ENCODE measurements around the gene SLIT3.

SLIT3 gene

GRCh38 chr5:169063316-169063953, 237.5 kb downstream of the SLIT3 start:
- TF ChIP-seq GATA2 (IDR thresholded peaks at IDR 0.05; ENCODE audit: low read depth, low read length) (no peak), GATA3 (IDR thresholded peaks at IDR 0.05; ENCODE audit: low read depth, low read length) (no peak)

DNA sequence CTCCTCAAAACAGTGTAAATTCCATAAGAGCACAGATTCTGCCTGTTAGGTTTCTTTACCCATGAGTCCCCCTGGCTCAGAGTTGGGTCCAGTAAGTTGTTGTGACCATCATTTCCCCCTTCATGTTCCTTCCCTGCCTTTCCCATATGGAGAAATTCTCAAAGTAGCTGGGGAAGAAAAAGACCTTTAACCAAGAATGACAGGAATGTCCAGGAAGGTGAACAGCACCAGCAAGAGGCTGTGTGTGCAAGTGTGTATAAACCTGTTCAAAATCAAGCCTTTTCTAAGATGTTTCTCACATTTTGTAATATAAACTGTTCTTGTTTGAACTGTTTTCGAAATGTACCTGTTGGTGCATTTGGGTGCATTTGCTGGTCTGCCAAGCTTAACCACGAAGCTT, 238.2 kb downstream of the SLIT3 start:
- TF ChIP-seq GATA3 (IDR thresholded peaks at IDR 0.05; ENCODE audit: low read depth, low read length), result no peak
- TF ChIP-seq GATA2 (IDR thresholded peaks at IDR 0.05; ENCODE audit: low read depth, low read length), result no peak

DNA sequence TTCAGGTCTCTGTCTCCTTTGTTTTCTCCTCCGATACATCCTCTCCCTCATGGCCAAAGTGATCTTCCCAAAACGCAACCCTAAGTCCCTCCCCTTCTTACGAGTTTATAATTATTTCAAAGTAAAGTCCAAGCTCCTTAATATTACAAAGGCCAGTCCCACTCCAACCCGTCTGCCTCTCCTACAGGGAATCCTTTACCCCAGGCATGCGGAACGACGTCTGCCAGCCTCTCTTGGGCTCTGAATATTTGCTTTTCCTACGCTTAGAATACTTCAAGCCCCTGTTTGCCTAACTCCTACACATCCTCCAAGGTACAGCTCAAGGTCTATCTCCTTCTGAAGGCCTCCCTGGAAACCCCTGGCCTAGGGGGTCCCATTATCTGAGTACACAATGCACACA, 246.4 kb downstream of the SLIT3 start:
- TF ChIP-seq GATA2 (IDR thresholded peaks at IDR 0.05; ENCODE audit: low read depth, low read length) (no peak), GATA3 (IDR thresholded peaks at IDR 0.05; ENCODE audit: low read depth, low read length) (no peak)

DNA sequence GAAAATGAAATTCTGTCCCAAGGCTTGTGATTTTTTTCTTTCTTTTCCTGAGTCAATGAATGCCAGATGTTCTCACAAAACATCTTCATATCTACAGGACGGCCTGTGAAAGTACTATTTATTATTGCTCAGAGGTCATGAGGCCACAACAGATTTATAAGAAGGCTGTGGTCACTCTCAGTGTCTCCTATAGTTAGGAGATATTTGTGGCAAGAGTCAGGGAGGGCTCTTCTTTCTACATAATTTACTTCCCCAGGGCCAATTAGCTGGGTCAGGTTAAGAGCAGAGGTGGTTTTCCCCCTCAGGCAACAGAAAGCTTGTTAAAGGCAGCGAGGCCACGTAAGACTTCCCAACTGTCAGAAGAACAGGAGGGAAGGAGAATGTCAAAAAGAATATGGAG, 248.7 kb downstream of the SLIT3 start:
- no peak for TF ChIP-seq GATA3 (IDR thresholded peaks at IDR 0.05; ENCODE audit: low read depth, low read length)
- no peak for TF ChIP-seq GATA2 (IDR thresholded peaks at IDR 0.05; ENCODE audit: low read depth, low read length)

DNA sequence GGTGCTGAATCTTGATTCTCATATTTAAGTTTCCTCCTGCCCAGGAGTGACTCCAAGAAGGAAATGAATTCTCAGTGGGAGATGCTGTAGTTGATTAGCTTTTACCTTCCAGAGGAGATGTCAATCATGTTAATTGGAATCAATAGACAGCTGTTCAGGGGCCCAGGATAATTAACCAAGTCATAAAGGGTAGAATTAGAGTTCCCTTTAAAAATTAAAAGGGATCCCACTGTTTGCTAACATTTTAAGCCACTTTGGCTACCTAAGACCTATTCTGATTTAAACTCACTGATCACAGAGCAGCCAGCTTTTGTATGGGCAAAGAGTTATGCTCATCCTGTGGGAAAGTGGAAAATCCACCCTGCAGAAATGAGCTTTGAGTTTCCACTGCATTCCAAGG, 249.6 kb downstream of the SLIT3 start:
- TF ChIP-seq GATA2 (IDR thresholded peaks at IDR 0.05; ENCODE audit: low read depth, low read length) (no peak), GATA3 (IDR thresholded peaks at IDR 0.05; ENCODE audit: low read depth, low read length) (no peak)

- no peak for TF ChIP-seq GATA2 (IDR thresholded peaks at IDR 0.05; ENCODE audit: low read depth, low read length)
- no peak for TF ChIP-seq GATA3 (IDR thresholded peaks at IDR 0.05; ENCODE audit: low read depth, low read length)
These were observed 250.3 kb downstream of the SLIT3 start for GRCh38 chr5:169050636-169051035.

DNA sequence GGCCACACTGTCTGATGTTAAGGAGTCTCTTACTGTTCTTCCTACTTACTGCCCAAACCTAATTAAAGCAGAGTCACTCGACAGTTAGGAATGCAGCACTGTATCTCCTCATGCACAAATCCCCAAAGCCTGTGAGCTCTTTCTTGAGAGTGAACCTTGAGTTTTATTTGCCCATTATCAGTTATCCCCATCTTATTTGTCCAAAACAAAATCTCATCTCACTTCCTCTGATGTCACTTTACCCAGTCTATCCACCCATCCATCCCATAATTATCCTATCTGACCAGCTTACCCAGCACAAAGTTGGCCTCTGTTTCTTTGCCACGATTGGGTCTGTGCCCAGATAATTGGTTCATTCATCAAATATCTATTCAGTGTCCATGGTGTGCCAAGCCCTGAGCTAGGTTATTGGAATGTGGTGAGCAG, 250.8 kb downstream of the SLIT3 start:
- TF ChIP-seq GATA3 (IDR thresholded peaks at IDR 0.05; ENCODE audit: low read depth, low read length), result no peak
- TF ChIP-seq GATA2 (IDR thresholded peaks at IDR 0.05; ENCODE audit: low read depth, low read length), result no peak

- TF ChIP-seq GATA3 (IDR thresholded peaks at IDR 0.05; ENCODE audit: low read depth, low read length), result no peak
These were observed 251.2 kb downstream of the SLIT3 start for GRCh38 chr5:169049712-169050111.

- TF ChIP-seq GATA3 (IDR thresholded peaks at IDR 0.05; ENCODE audit: low read depth, low read length), result no peak
- no peak for TF ChIP-seq GATA2 (IDR thresholded peaks at IDR 0.05; ENCODE audit: low read depth, low read length)
These were observed 252.5 kb downstream of the SLIT3 start for GRCh38 chr5:169048181-169049125.

DNA sequence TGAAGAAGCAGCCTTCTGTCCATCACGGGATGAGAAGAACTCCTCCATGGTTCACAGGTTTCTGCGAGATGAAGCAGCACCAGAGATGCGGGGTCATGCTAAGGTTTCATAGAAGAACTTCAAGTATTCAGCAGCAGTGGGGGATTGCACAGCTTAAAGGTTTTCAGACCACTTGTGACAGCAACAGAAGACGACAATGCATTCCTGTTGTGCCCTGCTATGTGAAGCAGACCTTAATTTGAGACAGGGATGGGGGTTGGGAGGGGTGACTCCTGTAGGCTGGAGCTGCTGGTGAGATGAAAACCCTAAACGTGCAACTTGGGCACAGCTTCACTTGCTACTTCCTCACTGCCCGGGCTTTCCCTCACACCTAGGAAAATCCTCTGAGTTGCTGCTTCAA, 256.0 kb downstream of the SLIT3 start:
- no peak for TF ChIP-seq GATA2 (IDR thresholded peaks at IDR 0.05; ENCODE audit: low read depth, low read length)
- TF ChIP-seq GATA3 (IDR thresholded peaks at IDR 0.05; ENCODE audit: low read depth, low read length), result no peak

GRCh38 chr5:169041180-169041579, 259.8 kb downstream of the SLIT3 start:
- TF ChIP-seq GATA2 (IDR thresholded peaks at IDR 0.05; ENCODE audit: low read depth, low read length), result no peak
- no peak for TF ChIP-seq GATA3 (IDR thresholded peaks at IDR 0.05; ENCODE audit: low read depth, low read length)

DNA sequence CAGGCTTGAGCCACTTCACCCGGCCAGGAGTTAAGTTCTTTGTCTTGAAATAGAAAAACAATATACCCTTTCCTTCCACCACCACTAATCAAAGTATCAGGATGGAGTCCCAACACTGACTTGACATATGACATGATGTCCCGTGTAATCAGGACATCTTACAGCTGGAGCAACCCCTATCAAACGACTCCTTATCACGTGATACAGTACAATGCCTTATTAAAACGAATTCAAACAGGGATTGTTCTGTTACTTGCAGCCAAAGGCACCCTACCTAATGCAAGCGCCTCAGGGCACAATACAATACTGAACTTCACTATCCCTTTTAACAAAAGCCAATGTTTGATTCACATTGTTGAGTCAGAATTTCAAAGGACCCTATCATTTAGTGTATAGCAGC, 261.3 kb downstream of the SLIT3 start:
- TF ChIP-seq GATA3 (IDR thresholded peaks at IDR 0.05; ENCODE audit: low read depth, low read length) (no peak), GATA2 (IDR thresholded peaks at IDR 0.05; ENCODE audit: low read depth, low read length) (no peak)

DNA sequence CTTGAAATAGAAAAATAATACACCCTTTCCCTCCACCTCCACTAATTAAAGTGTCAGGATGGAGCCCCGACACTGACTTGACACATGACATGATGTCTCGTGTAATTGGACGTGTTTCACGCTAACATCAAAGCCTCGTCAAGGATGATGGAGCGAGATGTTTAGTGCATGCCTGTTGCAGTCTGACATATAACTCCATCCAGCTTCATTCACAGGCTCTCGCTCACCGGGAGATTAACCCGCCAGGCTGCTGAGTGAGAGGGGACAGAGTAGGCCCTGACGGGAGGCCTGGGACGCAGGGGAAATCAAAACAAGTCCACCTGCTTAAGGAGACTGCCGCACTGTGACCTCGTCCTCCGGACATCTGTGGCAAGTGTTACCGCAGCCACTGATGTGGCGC, 263.5 kb downstream of the SLIT3 start:
- TF ChIP-seq GATA2 (IDR thresholded peaks at IDR 0.05; ENCODE audit: low read depth, low read length) (no peak), GATA3 (IDR thresholded peaks at IDR 0.05; ENCODE audit: low read depth, low read length) (no peak)

- TF ChIP-seq GATA3 (IDR thresholded peaks at IDR 0.05; ENCODE audit: low read depth, low read length), result no peak
- TF ChIP-seq GATA2 (IDR thresholded peaks at IDR 0.05; ENCODE audit: low read depth, low read length), result no peak
These were observed 264.7 kb downstream of the SLIT3 start for GRCh38 chr5:169036079-169036805.

Data from SH-SY5Y (cell line).